Measurements from ENCODE around the gene TTC7B. TPM values are rescaled to one million over a fixed set of nuclear protein-coding genes. Genes with fewer than 3 reads are reported as not detected.

Gene TTC7B
- total and polyA plus RNA-seq, 9 of the 15 experiments (the other 6 are each of a cell fraction or from before 2014, with no cell fraction given) = 2.2 to 77.2 (median 36.7) TPM

GRCh38 chr14:90578283-90578985, 237.8 kb downstream of the TTC7B start:
- 88% methylated on average over 14 of the region's 17 CpGs for WGBS (ENCODE audit: insufficient coverage, low coverage, missing lambda C conversion rate)
- Histone ChIP-seq H3K36me3 (ENCODE audit: control insufficient read depth, insufficient read depth, low read length) (peaks cover 11% of the 10 kb centered on the region; the same call in 1 of the 3 replicates), H3K79me2 (ENCODE audit: control insufficient read depth, insufficient read depth, low read length) (no peaks in the 10 kb centered on the region), H3K9me3 (replicated peaks; ENCODE audit: control insufficient read depth, insufficient read depth, low read depth, low read length) (no peaks in the 10 kb centered on the region), H3K9ac (ENCODE audit: insufficient read depth in 1 of 2, low read depth in 2 of 2, low read length in 2 of 2) (peak overlapping the region in 1 of 2 experiments; percentile 15; a peak in 1 of 4 replicates), H3K4me2 (ENCODE audit: insufficient read depth, low read length) (no peak overlapping the region), H3K4me3 (no peak overlapping the region), H3K9me1 (ENCODE audit: control insufficient read depth, insufficient read depth, low read length) (no peaks in the 10 kb centered on the region), H3K27me3 (ENCODE audit: control insufficient read depth in 2 of 2, insufficient read depth in 2 of 2, low read length in 2 of 2) (no peaks in the 10 kb centered on the region), H2AFZ (ENCODE audit: low read depth, low read length) (no peak overlapping the region), H3K27ac (ENCODE audit: extremely low read depth, low read depth, low read length) (no peak overlapping the region), H3K4me1 (replicated peaks in 1 of 2; ENCODE audit: control insufficient read depth in 2 of 2, insufficient read depth in 2 of 2, low read length in 2 of 2) (peaks cover 21 to 54% of the 10 kb centered on the region in 2 experiments; a peak in 4 of 5 replicates), H4K20me1 (replicated peaks; ENCODE audit: control insufficient read depth, insufficient read depth, low read length) (peaks cover 9% of the 10 kb centered on the region; the same call in 1 of the 2 replicates)
- intact Hi-C loops (cut with micrococcal nuclease) = no loop called here
- TF ChIP-seq TOE1 (IDR thresholded peaks at IDR 0.05; ENCODE audit: borderline replicate concordance) = no peak
- TF ChIP-seq TOE1 (CRISPR knock-in tag; IDR thresholded peaks at IDR 0.05; ENCODE audit: borderline replicate concordance, low read depth) = no peak
- no peak for TF ChIP-seq ZNF717 (CRISPR knock-in tag; IDR thresholded peaks at IDR 0.05)
- TF ChIP-seq CBFA2T3 (IDR thresholded peaks at IDR 0.05) = no peak
- TF ChIP-seq MCM2 (IDR thresholded peaks at IDR 0.05; ENCODE audit: low read depth) = no peak
- TF ChIP-seq CHD7 (IDR thresholded peaks at IDR 0.05; ENCODE audit: low read depth, low read length) = no peak
- no peak for TF ChIP-seq ZNF384 (IDR thresholded peaks at IDR 0.05; ENCODE audit: low read depth, low read length)
- no peak for TF ChIP-seq ARID2 (IDR thresholded peaks at IDR 0.05)
- no peak for TF ChIP-seq HOXB6 (CRISPR knock-in tag; IDR thresholded peaks at IDR 0.05; ENCODE audit: borderline replicate concordance)
- TF ChIP-seq XRCC4 (IDR thresholded peaks at IDR 0.05; ENCODE audit: extremely low read depth, insufficient read depth, insufficient read length) = no peak
- in situ Hi-C loops (cut with MboI) = no loop called here
- no TSS peak for BruUV-seq (replicated peaks)
- CTCF ChIA-PET (ENCODE audit: low intra/inter-chr PET ratio) = no interaction called here
- no peak for ATAC-seq
- peak in 3 of 4 experiments; percentile 17 to 24 (median 22) for DNase-seq (ENCODE audit: extremely low read depth in 1 of 4, low spot score in 3 of 4)
- no peak for FAIRE-seq
- POLR2A ChIA-PET = interaction anchor here (1.2 kb wide), 1 partner anchor 36 kb away, joined by 4 read pairs; no protein-coding TSS in a partner anchor

Measured in K562 (cell line).